Stimulated activated CD4-positive, alpha-beta T cell treated with anti-CD3 and anti-CD28 coated beads, Interleukin-12 subunit alpha, Interleukin-12 subunit beta, amount 100 ng/mL, for 48 hours (primary cell): Measurements from ENCODE around the gene HDAC8.
"Not testable (repeated sequence)": the region's sequence is repeated elsewhere in the genome, so short reads cannot be mapped to it uniquely, and the experiment has no call there.

ENCODE experiments used
- DNase-seq, 3 donors: peaks; one replicate each; pipeline ENCODE4 v3.0.0-alpha.2; 2020; ENCODE audit warnings: low read depth in 2 of 3, low spot score in 1 of 3

The HDAC8 gene

GRCh38 chrX:72536542-72536941 lies 36.1 kb downstream of the HDAC8 start:
- no peak for DNase-seq

- DNase-seq, result no peak
Observed at GRCh38 chrX:72532366-72532765, 40.3 kb downstream of the HDAC8 start.

GRCh38 chrX:72526534-72527508 lies 45.8 kb downstream of the HDAC8 start:
- DNase-seq, result no peak

- no peak for DNase-seq
Observed at GRCh38 chrX:72498782-72499181, 73.9 kb downstream of the HDAC8 start.

- DNase-seq, result no peak
Observed at GRCh38 chrX:72495046-72495445, 77.6 kb downstream of the HDAC8 start.

- no peak for DNase-seq
Observed at GRCh38 chrX:72492499-72492898, 80.1 kb downstream of the HDAC8 start.

GRCh38 chrX:72490221-72490620 lies 82.4 kb downstream of the HDAC8 start:
- not testable (repeated sequence) for DNase-seq

GRCh38 chrX:72487661-72488060 lies 85.0 kb downstream of the HDAC8 start:
- DNase-seq, result no peak

- DNase-seq, result no peak
Observed at GRCh38 chrX:72479324-72480274, 93.0 kb downstream of the HDAC8 start.

- no peak for DNase-seq
Observed at GRCh38 chrX:72478853-72479252, 93.8 kb downstream of the HDAC8 start.

GRCh38 chrX:72478351-72478750 lies 94.3 kb downstream of the HDAC8 start:
- no peak for DNase-seq

- DNase-seq, result no peak
Observed at GRCh38 chrX:72477781-72478181, 94.9 kb downstream of the HDAC8 start.

- DNase-seq, result no peak
Observed at GRCh38 chrX:72477376-72477775, 95.3 kb downstream of the HDAC8 start.

GRCh38 chrX:72475952-72476668 lies 96.5 kb downstream of the HDAC8 start:
- DNase-seq, result no peak

- no peak for DNase-seq
Observed at GRCh38 chrX:72475338-72475737, 97.3 kb downstream of the HDAC8 start.

GRCh38 chrX:72470532-72471223 lies 102.0 kb downstream of the HDAC8 start:
- DNase-seq, result no peak

- DNase-seq, result no peak
Observed at GRCh38 chrX:72470117-72470516, 102.5 kb downstream of the HDAC8 start.

- DNase-seq, result no peak
Observed at GRCh38 chrX:72468607-72469006, 104.0 kb downstream of the HDAC8 start.

GRCh38 chrX:72467135-72467534 lies 105.5 kb downstream of the HDAC8 start:
- no peak for DNase-seq

GRCh38 chrX:72466493-72466892 lies 106.2 kb downstream of the HDAC8 start:
- DNase-seq, result no peak
